GM10266 (cell line): ENCODE results near the gene SNAPC3.

Source experiments
- DNase-seq: peaks from one replicate; pipeline ENCODE4 v3.0.0; 2012; ENCODE audit errors: extremely low spot score
- CTCF ChIP-seq: IDR thresholded peaks from 2 replicates; pipeline ENCODE4 v1.5.1; 2012; ENCODE audit warnings: mild to moderate bottlenecking, low read depth; ENCODE audit not compliant: control insufficient read depth, insufficient read depth; ENCODE audit errors: missing control alignments

SNAPC3 gene

GRCh38 chr9:15498246-15498995 is 75.7 kb downstream of the SNAPC3 start:
- TF ChIP-seq CTCF, result no peak
- DNase-seq, result no peak

GRCh38 chr9:15499139-15499538 is 76.5 kb downstream of the SNAPC3 start:
- TF ChIP-seq CTCF, result no peak
- no peak for DNase-seq

GRCh38 chr9:15501179-15501578 is 78.5 kb downstream of the SNAPC3 start:
- DNase-seq, result no peak
- TF ChIP-seq CTCF, result no peak

- TF ChIP-seq CTCF, result no peak
- no peak for DNase-seq
Observed at GRCh38 chr9:15501803-15502202, 79.1 kb downstream of the SNAPC3 start.

GRCh38 chr9:15505921-15506320 is 83.2 kb downstream of the SNAPC3 start:
- no peak for DNase-seq
- no peak for TF ChIP-seq CTCF

- no peak for TF ChIP-seq CTCF
- DNase-seq, result peak; percentile 77
Observed at GRCh38 chr9:15509931-15510788, 87.5 kb downstream of the SNAPC3 start.
